Suppressor macrophage (primary cell): ENCODE data around the gene AMOTL2.

Experiments
- DNase-seq, 4 experiments: peaks; one replicate each; pipeline ENCODE4 v3.0.0-alpha.2; 2020 to 2022

AMOTL2 gene

GRCh38 chr3:134352031-134352671 is 22.1 kb downstream of the AMOTL2 start:
- DNase-seq: no peak

- DNase-seq: no peak
These were observed 22.8 kb downstream of the AMOTL2 start for GRCh38 chr3:134351427-134351826.

- DNase-seq: no peak
These were observed 23.4 kb downstream of the AMOTL2 start for GRCh38 chr3:134350861-134351311.

- DNase-seq: no peak
These were observed 24.0 kb downstream of the AMOTL2 start for GRCh38 chr3:134350266-134350665.

GRCh38 chr3:134348524-134348923 is 25.7 kb downstream of the AMOTL2 start:
- DNase-seq: no peak

GRCh38 chr3:134347551-134347950 is 26.7 kb downstream of the AMOTL2 start:
- DNase-seq: no peak

GRCh38 chr3:134346744-134347143 is 27.5 kb downstream of the AMOTL2 start:
- no peak for DNase-seq

GRCh38 chr3:134345202-134345601 is 29.0 kb downstream of the AMOTL2 start:
- no peak for DNase-seq

- no peak for DNase-seq
These were observed 29.7 kb downstream of the AMOTL2 start for GRCh38 chr3:134344560-134344959.

GRCh38 chr3:134342259-134342658 is 32.0 kb downstream of the AMOTL2 start:
- DNase-seq: no peak

GRCh38 chr3:134341389-134341788 is 32.9 kb downstream of the AMOTL2 start:
- no peak for DNase-seq

- DNase-seq: no peak
These were observed 33.3 kb downstream of the AMOTL2 start for GRCh38 chr3:134340982-134341365.

- no peak for DNase-seq
These were observed 33.8 kb downstream of the AMOTL2 start for GRCh38 chr3:134340362-134340981.

GRCh38 chr3:134339913-134340312 is 34.3 kb downstream of the AMOTL2 start:
- DNase-seq: no peak

GRCh38 chr3:134339331-134339730 is 34.9 kb downstream of the AMOTL2 start:
- no peak for DNase-seq

- no peak for DNase-seq
These were observed 35.6 kb downstream of the AMOTL2 start for GRCh38 chr3:134338516-134339261.

- no peak for DNase-seq
These were observed 36.1 kb downstream of the AMOTL2 start for GRCh38 chr3:134338201-134338512.

- no peak for DNase-seq
These were observed 36.6 kb downstream of the AMOTL2 start for GRCh38 chr3:134337511-134338200.

GRCh38 chr3:134337071-134337482 is 37.2 kb downstream of the AMOTL2 start:
- no peak for DNase-seq

GRCh38 chr3:134336587-134336986 is 37.7 kb downstream of the AMOTL2 start:
- DNase-seq: no peak

GRCh38 chr3:134334901-134335280 is 39.4 kb downstream of the AMOTL2 start:
- no peak for DNase-seq

- no peak for DNase-seq
These were observed 39.9 kb downstream of the AMOTL2 start for GRCh38 chr3:134334231-134334900.
